Medulla oblongata (tissue), 1 donor: Measurements from ENCODE around the gene GABBR2.

Source experiments
- DNase-seq: peaks from one replicate; pipeline ENCODE4 v3.0.0-alpha.2; 2015; ENCODE audit errors: extremely low spot score

Gene GABBR2

GRCh38 chr9:98260635-98261034, 448.1 kb downstream of the GABBR2 start:
- DNase-seq = no peak

GRCh38 chr9:98259791-98260190, 448.9 kb downstream of the GABBR2 start:
- no peak for DNase-seq

DNA sequence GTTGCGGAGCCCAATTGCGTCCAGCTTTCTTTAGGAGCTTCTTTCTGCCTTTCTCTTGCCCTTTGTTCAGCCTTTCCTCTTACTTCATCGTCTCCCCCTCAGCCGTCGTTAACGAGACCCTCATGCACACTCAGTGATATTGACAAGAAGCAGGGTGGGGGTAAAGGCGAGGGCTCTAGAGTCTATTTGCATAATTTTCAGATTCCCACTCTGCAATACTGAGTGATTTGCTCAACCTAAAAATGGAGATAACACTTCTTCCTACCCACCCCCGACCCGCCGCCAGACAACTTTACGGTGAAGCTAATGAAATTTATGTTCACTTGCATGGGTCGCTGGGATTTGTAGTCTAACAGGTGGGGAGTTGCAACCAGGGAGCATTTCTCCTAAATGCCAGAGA, 452.0 kb downstream of the GABBR2 start:
- DNase-seq = peak; percentile 27

DNA sequence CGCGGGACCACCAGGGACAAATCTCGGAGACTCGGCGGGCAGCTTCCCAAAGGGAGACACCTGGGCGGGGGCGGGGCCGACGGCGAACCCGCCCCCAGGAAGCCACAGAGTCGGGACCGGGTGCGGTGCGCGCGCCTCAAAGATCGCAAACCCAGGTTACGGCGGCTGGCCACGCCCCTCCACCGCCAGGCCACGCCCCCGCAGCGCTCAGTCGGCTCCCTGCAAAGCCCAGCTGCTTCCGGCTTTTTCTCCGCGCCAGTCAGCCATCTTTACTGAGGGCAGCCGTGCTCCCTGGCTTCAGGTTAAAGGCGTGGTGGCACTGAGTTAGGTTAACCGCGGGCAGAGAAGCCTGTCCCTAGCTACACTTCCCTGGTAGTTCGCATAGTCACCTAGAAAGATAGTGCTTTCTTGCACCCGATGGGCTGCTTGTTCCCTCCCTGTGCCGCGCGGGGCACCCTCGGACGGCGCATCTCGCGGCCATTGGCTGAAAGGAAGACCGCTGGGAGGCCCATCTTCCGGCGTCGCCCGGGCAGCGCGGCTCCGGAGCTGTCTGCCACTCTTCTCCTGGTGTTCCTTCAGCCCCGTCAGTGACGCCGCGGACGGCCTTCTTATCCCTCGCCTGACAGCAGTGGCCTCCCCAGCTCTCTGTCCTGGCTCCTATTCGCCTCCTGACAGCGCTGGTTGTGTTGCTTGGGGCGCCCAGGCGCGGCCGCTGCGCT, 453.0 kb downstream of the GABBR2 start, which contains the start of gene TBC1D2:
Gene TBC1D2 (minus strand): TSS at position 72 of the 719 bp plus-strand sequence. CDS start 108 bp downstream, outside the sequence.
- DNase-seq = peak; percentile 96

- DNase-seq = peak; percentile 37
Measured at GRCh38 chr9:98255061-98255577, 453.6 kb downstream of the GABBR2 start.

- DNase-seq = no peak
Measured at GRCh38 chr9:98254228-98255060, 454.3 kb downstream of the GABBR2 start.

DNA sequence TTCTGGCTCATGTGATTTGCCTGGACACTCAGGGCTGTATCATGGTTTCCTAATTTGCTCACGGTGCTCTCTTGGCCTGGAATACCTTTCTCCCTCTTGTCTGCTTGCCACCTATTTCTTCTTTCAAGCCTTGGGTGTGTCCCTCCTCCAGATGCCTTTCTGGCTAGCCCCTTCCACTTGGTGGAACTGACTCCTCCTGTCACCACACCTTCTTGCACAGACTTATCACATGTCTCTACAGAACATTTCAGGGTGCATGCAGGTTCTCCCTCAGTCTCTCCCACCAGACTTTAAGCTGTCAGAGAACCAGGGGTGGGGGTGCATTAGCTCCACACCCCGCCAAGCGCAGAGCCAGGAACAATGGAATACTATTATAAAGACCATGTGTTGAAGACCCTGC, 455.2 kb downstream of the GABBR2 start:
- DNase-seq = no peak

DNA sequence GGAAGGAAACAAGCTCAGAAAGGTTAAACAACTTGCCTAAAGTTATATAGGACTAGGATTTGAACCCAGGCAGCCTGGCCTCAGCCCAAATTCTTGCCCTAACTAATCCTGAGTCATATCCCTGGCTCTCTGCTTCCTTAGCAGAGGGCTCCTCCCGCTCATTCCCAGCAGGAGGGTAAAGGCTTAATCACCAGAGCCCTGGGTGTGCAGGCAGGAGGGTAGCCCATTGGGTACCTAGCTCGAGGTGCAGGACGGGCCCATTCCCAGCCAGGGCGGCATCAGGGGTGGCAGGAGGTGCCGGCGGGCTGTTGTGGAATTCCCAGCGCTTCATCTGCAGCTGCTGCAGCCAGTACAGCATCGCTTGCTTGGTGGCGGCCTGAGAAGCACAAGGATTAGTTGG, 457.2 kb downstream of the GABBR2 start:
- no peak for DNase-seq

DNA sequence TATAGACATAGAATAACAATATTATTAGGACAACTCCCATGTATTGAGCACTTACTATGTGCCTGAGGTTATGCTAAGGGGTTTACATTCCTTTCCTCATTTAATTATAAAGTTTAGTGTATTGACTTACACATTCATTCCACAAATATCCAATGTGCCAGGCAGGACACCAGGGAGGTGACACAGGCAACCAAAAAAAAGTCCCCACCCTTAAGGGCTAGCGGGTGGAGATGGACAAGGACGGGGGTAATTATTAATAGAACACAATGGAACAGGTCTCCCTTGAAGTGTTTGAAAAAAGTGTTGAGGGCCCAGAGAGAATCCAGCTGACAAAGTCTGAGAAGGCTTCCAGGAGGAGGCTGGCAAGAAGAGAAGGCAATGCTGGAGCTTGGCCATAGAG, 459.0 kb downstream of the GABBR2 start:
- no peak for DNase-seq

- peak; percentile 64 for DNase-seq
Measured at GRCh38 chr9:98248737-98249474, 459.8 kb downstream of the GABBR2 start.

GRCh38 chr9:98247831-98248657, 460.7 kb downstream of the GABBR2 start:
- no peak for DNase-seq

DNA sequence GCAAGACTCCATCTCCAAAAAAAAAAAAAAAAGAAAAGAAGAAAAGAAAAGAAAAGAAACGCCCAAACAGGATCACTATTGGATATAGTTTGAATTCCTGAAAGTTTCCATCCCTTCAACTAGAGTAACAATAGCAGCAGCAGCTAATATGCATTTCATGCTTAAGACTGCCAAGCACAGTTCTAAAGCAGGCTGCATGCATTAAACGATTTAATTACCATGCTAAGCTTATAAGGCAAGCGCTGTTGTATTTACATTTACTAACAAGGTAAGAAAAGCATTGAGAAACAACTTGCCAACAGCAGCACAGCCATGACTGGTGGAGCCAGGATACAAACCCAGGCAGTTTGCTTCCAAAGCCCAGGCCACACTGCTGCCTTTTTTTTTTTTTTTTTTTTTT, 466.3 kb downstream of the GABBR2 start:
- DNase-seq = no peak

GRCh38 chr9:98241357-98242300, 467.1 kb downstream of the GABBR2 start:
- DNase-seq = no peak

DNA sequence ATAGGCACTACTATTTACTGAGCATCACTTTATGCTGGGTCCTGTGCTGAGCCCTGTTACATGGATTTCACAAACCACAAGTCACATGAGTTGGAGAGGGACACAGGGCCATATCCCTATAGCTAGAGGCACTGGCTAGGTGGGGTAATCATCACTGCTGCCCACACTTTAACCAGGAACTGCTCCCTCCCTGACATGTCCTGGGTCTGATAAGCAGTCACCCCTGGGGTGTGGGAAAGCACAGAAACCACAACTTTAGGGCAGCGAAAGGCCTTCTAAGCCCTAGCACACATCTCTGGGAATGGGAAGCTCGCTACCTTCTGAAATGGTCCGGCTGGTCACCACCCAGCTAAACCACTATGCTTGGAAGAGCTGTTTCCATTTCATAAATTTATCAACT, 468.3 kb downstream of the GABBR2 start:
- no peak for DNase-seq
